OCI-LY3 (cell line): ENCODE data around the gene CEBPE.

Experiments
- CTCF ChIP-seq: fragments of 200-600, 300-600 bp; sonication (generic); IDR thresholded peaks from 2 replicates; pipeline ENCODE4 v1.5.1; 2014; ENCODE audit warnings: antibody characterized with exemption, low read length, low read depth
- EZH2phosphoT487 ChIP-seq: fragments of 200-600 bp; shearing (Covaris generic); IDR thresholded peaks from 2 replicates; pipeline ENCODE4 v1.6.1; 2018; ENCODE audit warnings: antibody characterized with exemption, mixed run types, low read depth

GRCh38 chr14:23097786-23098185 lies 21.3 kb downstream of the CEBPE start:
- no peak for TF ChIP-seq CTCF
- no peak for TF ChIP-seq EZH2phosphoT487
